Esophagus squamous epithelium (tissue), 5 donors: ENCODE measurements around the gene WDR86. TPM values are rescaled to one million over a fixed set of nuclear protein-coding genes. Genes with fewer than 3 reads are reported as not detected.

Experiments
- DNase-seq: peaks from one replicate; lab custom pipeline; 2025; lab: John Stamatoyannopoulos, UW
- H3K27ac ChIP-seq, 4 donors: fragments of 200-600 bp; sonication (generic); one replicate each; pipeline ENCODE4 v1.5.1; 2016 to 2019; ENCODE audit warnings: mild to moderate bottlenecking in 1 of 4
- H3K27me3 ChIP-seq, 4 donors: fragments of 200-600 bp; sonication (generic); 1 replicate in 3 of 4; 2 replicates in 1 of 4; pipeline versions ENCODE4 v1.5.1 to v1.6.0; 2017 to 2021; ENCODE audit warnings: antibody characterized with exemption in 1 of 4
- H3K36me3 ChIP-seq, 3 donors: fragments of 200-600 bp; sonication (generic); one replicate each; pipeline ENCODE4 v1.5.1; 2016 to 2019
- H3K4me1 ChIP-seq, 3 donors: fragments of 200-600 bp; sonication (generic); one replicate each; pipeline ENCODE4 v1.5.1; 2017 to 2019
- H3K4me3 ChIP-seq, 4 donors: fragments of 200-600 bp; sonication (generic); 1 replicate in 3 of 4; 2 replicates in 1 of 4; pipeline ENCODE4 v1.5.1; 2016 to 2019; ENCODE audit warnings: mild to moderate bottlenecking in 2 of 4, moderate library complexity in 1 of 4
- H3K9me3 ChIP-seq, 3 donors: fragments of 200-600 bp; sonication (generic); one replicate each; pipeline ENCODE4 v1.5.1; 2016 to 2019
- POLR2A ChIP-seq, 4 donors: fragments of 450-650 bp; IDR thresholded peaks; one replicate each; pipeline ENCODE4 v1.6.1; 2017; ENCODE audit warnings: antibody characterized with exemption in 4 of 4, mild to moderate bottlenecking in 4 of 4, moderate library complexity in 3 of 4
- WGBS, 2 donors: methylation state at CpG; one replicate each; pipeline ENCODE4 v1.1.5; 2018; 5-methylcytosine and 5-hydroxymethylcytosine counted together
- intact Hi-C: fragments of 100-400 bp; cut with DNase I; formaldehyde crosslinking; loops from one replicate; pipeline ENCODE4 v1.15.0; 2022
- total RNA-seq, 4 donors: library from RNA; depleted of rRNA; stranded (reverse); fragments of >200 nt; gene quantifications; one replicate each; pipeline ENCODE4 v1.1.0, GENCODE V29; 2016
- TF ChIP-seq, protein P1 (sequence below), 6 experiments: fragments of 450-650 bp in 4 of 6; fragments of 200-600 bp in 2 of 6; sonication (generic) in 2 of 6; IDR thresholded peaks; one replicate each; pipeline ENCODE4 v1.5.1; 2016 to 2019; ENCODE audit warnings: antibody characterized with exemption in 6 of 6, mild to moderate bottlenecking in 4 of 6, moderate library complexity in 4 of 6
- donor health status: DM: yes; HTN: yes; CAD: no.

WDR86 gene
- total RNA-seq, 4 donors from 2014 or later = 0.53 to 4.6 (median 1.5) TPM

DNA sequence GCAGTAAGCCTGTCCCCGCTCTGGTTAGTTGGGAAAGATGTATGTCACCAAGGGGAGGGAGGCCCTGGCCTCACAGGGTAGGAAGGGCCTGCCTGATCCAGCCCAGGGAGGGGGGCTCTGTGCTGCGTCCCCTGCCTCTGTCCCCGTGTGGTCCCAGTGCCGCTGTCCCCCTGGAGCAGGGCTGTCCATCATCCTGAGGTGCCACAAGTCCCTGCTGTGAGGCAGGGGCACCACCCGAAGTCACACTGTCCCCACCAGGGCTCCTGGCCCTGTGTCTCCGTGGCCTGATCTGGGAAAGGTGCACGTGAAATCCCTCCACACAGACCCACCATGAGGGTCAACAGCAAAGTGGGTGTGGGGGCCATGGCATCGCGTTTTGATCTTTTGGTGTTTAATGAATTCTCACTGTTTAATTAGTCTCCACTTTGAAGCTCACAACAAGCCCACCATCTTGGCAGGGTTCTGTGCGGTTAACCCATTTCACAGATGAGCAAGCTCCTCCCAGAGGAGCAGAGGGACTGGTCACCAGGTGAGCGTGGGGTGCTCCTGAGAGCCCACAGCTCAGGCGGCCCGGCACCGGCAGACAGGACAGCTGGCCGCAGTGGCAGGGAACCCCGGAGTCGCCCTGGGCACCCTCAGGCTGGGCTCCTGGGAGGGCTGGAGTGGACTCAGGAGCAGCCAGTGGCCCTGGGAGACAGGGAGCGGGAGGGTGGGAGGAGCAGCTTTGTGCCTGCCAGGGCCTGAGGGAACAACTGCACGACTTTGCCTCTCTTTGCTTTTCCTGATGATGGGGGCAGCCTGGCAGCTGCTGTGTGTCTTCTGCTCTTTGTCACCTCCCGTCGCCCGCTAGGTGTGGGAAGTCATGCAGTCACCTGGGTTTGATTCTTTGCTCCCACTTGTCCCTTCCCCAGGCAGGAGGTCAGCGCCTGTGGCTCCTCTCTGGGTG, 42.1 kb upstream of the WDR86 start:
- WGBS, 2 donors = 63 to 76% methylated on average over 7 to 9 of the region's 23 CpGs
- DNase-seq = no peak
- no peaks in the 10 kb centered on the region for H3K9me3 ChIP-seq
- H3K27me3 ChIP-seq = peaks cover 0 to 17% (median 0%) of the 10 kb centered on the region in 4 donors
- peaks cover 5 to 17% (median 6%) of the 10 kb centered on the region in 3 donors for H3K4me1 ChIP-seq
- H3K36me3 ChIP-seq = no peaks in the 10 kb centered on the region
- intact Hi-C loops = no loop called here
- TF ChIP-seq POLR2A (IDR thresholded peaks at IDR 0.05) = no peak
- TF ChIP-seq, protein P1, sequence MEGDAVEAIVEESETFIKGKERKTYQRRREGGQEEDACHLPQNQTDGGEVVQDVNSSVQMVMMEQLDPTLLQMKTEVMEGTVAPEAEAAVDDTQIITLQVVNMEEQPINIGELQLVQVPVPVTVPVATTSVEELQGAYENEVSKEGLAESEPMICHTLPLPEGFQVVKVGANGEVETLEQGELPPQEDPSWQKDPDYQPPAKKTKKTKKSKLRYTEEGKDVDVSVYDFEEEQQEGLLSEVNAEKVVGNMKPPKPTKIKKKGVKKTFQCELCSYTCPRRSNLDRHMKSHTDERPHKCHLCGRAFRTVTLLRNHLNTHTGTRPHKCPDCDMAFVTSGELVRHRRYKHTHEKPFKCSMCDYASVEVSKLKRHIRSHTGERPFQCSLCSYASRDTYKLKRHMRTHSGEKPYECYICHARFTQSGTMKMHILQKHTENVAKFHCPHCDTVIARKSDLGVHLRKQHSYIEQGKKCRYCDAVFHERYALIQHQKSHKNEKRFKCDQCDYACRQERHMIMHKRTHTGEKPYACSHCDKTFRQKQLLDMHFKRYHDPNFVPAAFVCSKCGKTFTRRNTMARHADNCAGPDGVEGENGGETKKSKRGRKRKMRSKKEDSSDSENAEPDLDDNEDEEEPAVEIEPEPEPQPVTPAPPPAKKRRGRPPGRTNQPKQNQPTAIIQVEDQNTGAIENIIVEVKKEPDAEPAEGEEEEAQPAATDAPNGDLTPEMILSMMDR (IDR thresholded peaks at IDR 0.05) = no peak
- no peak overlapping the region for H3K27ac ChIP-seq
- H3K4me3 ChIP-seq = no peak overlapping the region

- peaks cover 0 to 17% (median 0%) of the 10 kb centered on the region in 4 donors for H3K27me3 ChIP-seq
- WGBS, 2 donors = 87 to 95% methylated on average over 3 to 4 of the region's 5 CpGs
- intact Hi-C loops = no loop called here
- peaks cover 5 to 17% (median 6%) of the 10 kb centered on the region in 3 donors for H3K4me1 ChIP-seq
- no peak for TF ChIP-seq POLR2A (IDR thresholded peaks at IDR 0.05)
- TF ChIP-seq, protein P1 (IDR thresholded peaks at IDR 0.05) = no peak
- H3K36me3 ChIP-seq = no peaks in the 10 kb centered on the region
- no peak for DNase-seq
- no peak overlapping the region for H3K4me3 ChIP-seq
- no peaks in the 10 kb centered on the region for H3K9me3 ChIP-seq
- no peak overlapping the region for H3K27ac ChIP-seq
Observed at GRCh38 chr7:151451156-151451555, 41.3 kb upstream of the WDR86 start.

DNA sequence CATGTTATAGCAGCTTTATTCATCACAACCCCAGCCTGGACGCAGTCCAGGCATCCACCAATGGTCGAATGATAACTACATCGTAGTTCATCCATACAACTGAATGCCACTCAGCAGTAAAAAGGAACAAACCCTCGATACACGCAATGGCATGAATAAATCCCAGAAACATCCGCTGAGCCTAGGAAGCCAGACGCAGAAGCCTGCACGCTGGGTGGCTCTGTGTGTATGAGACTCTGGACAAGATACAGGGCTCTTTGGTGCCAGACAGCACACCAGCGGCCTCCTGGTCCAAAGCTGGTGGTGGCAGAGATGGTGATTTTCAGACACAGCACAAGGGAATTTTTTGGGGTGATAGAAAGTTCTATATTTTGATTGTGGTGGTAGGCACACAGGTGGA, 40.2 kb upstream of the WDR86 start:
- intact Hi-C loops = loop anchor here (2.0 kb wide), 1 partner anchor 81 kb away; no protein-coding TSS in a partner anchor
- peaks cover 0 to 17% (median 0%) of the 10 kb centered on the region in 4 donors for H3K27me3 ChIP-seq

DNA sequence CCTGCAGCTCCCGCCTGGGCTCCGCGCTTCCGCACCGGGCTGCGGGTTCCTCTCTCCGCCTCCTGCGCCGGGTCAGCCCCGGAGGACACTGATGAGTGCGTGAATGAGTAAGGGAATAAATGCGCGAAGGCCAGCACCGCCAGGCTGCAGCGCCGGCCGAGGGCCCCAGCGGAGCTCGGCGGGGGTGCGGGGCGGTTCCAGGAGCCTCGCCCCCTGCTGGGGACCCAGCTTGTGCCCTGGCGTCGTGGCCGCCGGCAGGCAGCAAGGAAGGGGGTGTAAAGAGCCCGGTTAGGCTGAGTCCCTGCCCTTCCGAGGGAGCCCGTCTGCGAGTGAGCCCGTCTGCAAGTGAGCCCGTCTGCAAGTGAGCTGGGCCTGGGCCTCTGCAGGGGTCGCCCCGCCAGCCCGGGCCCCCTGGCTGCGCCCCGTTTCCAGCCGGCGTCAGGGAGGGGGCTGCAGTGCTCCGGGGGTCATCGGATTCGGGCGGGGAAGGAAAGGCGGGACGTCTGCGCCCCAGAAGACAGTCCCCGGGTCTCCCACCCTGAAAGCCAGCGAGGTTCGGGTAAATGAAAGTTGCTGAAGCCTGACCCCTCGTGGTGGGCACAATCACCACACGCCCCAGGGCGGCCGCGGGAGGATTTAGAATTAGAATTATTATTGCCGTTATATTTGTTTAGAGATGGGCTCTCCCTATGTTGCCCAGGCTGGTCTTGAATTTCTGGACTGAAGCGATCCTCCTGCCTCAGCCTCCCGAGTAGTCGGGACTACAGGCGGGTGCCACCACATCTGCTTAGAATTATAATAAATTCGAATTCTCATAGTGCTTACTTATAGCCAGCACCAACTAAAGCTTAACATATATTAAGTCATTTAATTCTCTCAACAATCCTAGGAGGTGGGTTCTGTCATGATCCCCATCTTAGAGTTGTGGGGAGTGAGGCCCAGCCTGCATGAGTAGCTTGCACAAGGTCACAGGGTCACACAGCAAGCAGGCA, 38.7 kb upstream of the WDR86 start:
- Histone ChIP-seq H3K27me3 (peaks cover 0 to 17% (median 0%) of the 10 kb centered on the region in 4 donors), H3K36me3 (no peaks in the 10 kb centered on the region), H3K9me3 (no peaks in the 10 kb centered on the region), H3K27ac (peak overlapping the region; percentile 32 to 67 (median 62)), H3K4me1 (peaks cover 5 to 17% (median 6%) of the 10 kb centered on the region in 3 donors), H3K4me3 (peak overlapping the region; percentile 40 to 66 (median 52))
- intact Hi-C loops = loop anchor here (2.0 kb wide), 1 partner anchor 80 kb away; no protein-coding TSS in a partner anchor
- DNase-seq = no peak
- 9 to 32% methylated on average over 23 to 26 of the region's 61 CpGs for WGBS, 2 donors
- TF ChIP-seq POLR2A (IDR thresholded peaks at IDR 0.05) = no peak
- TF ChIP-seq, protein P1 (IDR thresholded peaks at IDR 0.05) = peak; percentile 66 to 77 (median 75)

More for the DNA sequence above, 40.2 kb upstream of the WDR86 start:
- WGBS, 2 donors = 86 to 87% methylated on average over 7 to 9 of the region's 9 CpGs
- Histone ChIP-seq H3K4me1 (peaks cover 5 to 17% (median 6%) of the 10 kb centered on the region in 3 donors), H3K36me3 (no peaks in the 10 kb centered on the region), H3K9me3 (no peaks in the 10 kb centered on the region), H3K4me3 (no peak overlapping the region), H3K27ac (no peak overlapping the region)
- no peak for DNase-seq
- no peak for TF ChIP-seq POLR2A (IDR thresholded peaks at IDR 0.05)
- TF ChIP-seq, protein P1 (IDR thresholded peaks at IDR 0.05) = no peak
